ENCODE results near the gene NDUFAF8.

The NDUFAF8 gene

DNA sequence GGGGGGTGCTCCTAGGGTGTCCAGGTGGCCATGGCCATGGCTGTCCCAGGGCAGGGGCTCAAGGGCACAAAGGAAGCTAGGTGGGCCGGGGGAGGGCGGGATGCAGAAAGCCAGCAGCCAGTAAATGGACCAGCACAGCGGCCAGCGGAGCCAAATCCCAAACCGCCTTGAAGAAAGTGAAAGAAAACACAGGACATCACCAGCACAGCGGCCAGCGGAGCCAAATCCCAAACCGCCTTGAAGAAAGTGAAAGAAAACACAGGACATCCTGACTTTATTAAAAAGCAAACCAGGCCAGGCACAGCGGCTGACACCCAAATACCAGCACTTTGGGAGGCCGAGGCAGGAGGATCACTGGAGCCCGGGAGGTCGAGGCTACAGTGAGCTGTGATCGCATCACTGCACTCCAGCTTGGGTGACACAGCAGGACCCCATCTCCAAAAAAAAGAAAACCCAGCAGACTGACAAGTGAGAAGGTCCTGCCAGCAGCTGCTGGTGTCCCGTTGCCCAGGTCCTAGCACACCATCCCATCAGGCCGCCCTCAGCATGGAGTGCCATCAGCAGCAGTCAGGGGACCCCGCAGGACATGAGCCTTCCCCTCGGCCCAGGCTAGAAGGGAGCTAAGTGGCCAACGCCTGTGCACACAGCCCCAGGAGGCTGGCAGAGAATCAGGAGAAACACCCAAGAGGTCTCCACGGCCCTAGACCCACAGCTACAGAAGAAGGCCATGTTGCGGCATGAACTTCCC is 39.0 kb downstream of the NDUFAF8 start:
- no peak for DNase-seq

DNA sequence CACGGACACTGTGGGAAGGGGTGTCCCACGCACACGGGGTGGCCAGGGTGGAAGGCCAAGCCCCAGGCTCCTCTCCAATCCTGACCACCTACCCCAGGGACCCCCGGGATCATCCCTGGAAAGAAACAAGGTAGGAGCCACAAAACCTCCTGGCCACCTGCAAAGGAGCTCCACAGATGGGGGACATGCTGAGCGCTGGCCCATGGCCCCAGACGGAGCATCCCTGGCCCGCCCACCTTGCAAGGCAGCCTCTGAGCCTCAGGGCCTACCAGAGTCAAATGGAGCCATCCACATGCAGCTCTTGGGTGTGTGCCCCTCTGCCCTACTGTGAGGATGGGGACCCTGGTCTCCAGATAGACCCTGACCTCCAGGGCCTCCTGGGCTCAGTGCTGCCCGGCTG is 39.7 kb downstream of the NDUFAF8 start:
- no peak for DNase-seq

DNA sequence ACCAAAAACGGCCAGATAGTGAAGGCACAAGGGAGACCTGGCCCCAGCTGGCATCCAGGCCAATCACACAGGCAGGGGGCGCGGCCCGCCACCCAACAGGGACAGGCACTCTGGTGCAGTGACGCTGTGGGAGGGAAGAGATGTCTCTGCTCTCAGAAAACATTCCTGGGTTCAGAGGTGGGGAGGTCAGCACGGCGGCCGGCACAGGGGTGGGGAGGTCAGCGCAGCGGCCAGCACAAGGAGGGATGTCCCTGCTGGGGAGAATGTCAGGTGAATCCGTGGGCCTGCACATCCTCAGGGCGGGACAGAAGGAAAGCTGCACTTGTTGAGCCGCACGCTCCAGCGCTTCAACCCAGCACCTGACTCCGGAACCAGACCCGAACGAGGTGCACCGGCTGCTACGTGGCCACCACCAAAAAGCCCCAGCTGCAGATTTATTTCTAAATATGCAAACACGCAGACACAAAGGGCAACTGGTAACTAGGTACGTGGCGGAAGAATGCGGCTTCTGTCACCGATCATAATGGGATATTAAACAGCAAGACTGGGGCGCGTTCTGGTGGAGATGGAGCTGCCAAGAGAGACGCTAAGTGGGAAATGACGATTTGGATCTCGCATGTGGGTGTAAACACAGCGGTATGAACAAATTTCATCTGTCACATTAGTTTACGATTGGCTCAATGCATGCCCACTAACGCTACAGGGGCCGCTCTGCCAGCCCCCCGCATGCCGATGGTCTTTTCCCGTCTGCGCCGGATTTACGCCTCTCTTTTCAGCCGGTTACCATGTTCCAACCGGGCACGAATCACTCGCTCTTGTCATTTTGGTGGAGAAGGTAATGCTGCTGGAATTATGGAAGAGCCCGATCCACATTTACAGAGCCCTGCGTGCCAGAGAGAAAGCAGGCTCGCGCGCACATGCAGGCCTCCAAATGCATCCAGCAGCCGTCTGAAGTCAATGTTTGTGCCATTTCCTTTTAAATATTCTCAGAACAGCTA is 40.5 kb downstream of the NDUFAF8 start:
- DNase-seq = no peak

DNA sequence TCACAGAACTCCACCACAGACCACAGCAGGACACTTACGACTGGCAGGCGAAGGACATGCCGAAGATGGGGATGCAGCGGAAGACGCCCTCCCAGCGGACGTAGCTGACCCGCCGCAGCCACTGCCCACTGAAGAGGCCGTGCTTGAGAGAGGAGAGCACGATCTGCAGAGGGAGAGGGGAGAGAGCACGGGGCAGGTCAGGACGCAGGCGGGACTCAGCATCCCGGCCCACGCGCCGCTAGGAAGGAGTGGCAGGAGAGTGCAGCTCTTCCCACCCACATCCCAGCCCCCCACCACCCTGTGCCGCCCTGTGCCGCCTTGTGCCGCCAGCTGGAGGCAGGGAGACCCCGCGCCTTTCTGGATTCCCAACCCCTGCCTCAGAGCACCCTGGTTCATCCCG is 41.5 kb downstream of the NDUFAF8 start:
- no peak for DNase-seq

DNA sequence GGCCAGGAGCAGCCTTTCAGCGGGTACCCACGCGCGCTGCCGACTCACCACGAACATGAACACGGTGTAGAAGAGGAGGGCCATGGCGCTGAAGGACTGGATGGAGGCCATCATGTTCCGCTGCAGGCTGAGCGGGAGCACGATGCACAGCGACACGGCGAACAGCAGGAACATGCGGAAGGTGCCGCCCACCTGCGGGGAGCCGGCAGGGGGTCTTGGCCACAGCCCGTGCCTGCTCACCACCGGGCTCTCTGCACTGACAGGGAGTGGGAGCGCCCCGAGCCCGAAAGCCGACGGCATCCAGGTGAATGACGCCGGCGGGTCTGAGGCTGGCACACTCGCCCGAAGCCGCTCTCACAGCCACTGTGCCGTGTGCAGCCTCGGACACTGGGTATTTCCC is 43.0 kb downstream of the NDUFAF8 start:
- DNase-seq = no peak

DNA sequence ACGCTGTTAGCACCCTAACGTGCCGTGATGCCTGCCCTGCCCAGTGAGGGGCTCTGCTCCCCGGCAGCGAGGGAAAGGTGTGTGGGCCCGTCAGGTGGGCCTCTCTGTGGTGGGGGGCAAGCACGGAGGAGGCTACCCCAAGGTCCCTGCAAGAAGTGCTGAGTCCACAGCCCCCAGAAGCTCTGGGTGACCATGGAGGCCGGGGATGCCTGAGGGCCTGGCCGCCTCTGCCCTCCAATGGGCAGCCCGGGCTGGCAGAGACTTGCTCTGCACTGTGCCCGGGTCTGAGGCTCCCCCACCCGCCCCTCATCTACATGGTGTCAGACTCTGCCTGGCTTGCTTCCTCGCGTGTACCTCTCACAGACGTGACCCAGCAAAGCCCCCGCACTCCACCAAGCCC is 43.8 kb downstream of the NDUFAF8 start:
- no peak for DNase-seq

DNA sequence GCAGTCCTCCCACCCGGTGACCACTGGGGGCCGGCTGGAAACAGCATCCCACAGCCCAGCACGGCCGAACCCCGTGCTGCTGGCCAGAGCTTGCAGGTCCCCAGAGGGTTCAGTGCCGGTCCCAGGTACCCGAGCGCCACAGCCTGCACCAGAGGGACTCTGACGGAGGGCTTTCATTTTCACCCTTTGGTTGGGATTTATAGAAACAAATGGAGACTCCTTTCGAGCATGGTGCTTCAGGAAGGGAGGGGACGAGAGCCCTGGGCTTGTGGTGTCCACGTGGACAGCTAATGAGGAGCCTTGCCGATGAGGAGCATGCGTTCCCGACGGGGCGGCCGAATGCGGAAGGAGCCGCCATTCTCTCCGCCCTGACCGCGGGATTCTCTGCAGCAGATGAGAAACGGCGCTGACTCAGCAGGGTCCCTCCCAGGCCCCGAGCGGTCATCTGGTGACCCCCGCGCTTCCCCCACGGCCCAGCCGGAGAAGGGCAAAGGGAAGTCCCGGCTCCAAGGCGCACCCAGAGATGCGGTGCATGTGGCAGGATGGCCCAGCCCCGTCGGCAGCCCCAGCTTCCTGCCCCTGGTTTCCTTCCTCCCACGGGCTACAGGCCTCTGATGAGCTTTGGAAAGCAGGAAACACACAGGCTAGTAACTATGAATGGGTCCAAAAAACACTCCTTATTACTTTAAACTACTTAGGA is 46.2 kb downstream of the NDUFAF8 start:
- DNase-seq = peak; percentile 61 to 83

DNA sequence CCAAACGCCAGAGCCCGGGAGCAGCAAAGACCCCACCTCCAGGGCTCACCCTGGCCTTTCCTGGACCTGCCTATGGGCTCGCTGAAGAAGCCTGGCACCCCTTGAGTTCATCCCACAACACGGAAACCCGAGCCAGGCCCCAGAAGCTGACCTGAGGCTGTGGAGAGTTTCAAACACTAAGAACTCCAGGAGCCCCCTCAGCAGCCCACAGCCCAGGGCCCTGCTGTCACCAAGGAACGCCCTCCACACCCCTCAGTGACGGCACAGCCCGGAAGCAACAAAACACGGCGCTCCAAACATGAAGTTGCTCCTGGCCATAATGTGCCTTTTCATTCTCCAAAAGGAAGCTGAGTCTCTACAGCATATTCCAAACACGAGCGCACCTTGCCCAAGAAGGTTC is 46.8 kb downstream of the NDUFAF8 start:
- no peak for DNase-seq

DNA sequence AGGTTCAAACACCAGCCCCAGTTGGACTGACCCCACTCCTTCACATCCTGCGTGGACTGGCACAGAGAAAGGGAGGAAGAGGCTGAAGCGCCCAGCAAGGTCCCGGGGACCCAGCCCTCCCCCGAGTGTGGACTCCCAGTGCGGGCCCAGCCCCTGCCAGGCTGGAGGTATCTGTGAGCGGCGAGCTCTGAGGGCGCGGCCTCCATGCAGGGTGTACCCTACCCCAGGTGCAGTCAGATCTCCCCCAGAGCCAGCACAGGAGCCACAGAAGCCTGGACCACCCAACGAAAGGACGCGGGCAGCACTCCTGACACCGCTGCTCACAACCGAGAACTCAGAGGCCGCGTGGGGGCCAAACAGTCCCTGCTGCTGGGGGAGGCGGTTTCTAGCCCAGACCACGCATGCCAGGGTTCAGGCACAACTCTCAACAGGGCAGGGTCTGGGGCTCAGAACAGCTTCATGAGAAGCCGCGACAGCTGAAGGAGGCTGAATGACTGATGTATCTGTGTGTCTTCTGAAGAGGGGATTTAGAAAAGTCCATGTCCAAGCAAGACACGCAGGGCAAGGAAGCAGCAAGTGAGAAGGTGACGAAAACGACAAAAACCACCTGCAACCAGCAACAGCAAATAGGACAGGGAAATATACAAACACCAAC is 47.5 kb downstream of the NDUFAF8 start:
- DNase-seq = no peak

DNA sequence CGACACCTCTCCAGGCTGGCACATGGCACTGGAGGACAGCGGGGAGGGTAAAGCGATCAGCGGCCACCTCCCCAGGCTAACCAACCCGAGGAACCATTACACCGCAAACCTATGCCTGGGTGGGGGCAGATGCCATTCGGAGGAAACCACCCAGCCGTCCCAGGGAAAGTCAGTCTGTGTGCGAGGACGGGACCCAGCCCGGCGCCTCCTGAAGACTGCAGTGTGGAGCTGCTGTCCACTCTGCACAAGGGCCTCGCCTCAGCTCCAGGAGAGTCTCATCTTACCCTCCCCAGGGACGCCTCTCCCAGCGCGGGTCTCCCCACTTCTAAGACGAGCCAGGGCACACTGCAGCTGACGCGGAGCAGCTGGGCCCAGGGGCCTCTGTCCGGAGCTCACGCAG is 48.0 kb downstream of the NDUFAF8 start:
- DNase-seq = no peak

DNA sequence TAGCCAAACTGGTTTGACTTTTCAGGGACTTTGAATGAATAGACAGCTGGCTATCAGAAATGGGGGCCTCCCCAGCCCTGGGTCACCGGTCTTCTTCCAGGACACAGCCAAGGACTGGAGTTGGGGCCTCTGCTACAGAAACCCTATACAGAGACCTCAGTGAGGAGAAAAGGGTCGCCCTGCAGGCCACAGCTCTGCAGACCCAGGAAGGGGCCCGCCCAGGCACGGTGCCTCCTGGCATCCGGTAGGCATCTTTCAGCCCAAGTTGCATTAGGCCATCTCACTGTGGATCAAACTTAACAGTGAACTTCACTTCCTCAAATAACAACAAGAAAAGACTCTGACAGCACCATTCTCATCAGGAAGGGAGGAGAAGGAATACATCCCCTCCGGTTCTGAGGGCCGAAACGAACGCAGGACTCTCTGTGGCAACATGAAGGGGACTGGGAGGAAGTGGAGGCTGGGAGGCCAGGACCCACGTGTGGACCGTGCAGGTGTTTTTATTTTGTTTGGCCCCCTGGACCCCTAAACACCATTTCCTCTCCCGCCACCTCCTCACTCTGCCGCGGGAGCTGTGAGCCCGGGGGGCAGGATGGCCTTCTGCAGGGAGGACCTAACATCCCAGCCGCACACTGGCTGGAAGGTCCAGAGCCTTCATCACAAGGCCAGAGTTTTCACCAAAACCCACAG is 48.8 kb downstream of the NDUFAF8 start:
- no peak for DNase-seq

DNA sequence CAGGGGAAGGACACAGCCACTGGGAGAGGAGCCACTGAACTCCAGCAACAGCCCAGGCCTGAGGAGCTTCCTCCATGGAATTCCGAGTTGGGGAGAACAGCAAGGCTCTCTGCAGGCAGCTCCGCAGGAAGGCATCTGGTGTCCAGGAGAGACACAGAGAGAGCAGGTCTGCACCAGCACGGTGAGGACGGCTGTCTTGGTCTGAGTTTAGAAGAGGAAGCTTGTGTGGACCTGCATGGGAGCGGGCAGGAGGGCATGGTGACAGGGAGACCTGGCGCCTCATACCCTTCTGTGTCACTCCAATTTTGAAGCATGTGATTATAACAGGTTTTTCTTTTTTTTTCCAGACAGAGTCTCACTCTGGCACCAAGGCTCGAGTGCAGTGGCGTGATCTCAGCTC is 49.6 kb downstream of the NDUFAF8 start:
- no peak for DNase-seq

DNA sequence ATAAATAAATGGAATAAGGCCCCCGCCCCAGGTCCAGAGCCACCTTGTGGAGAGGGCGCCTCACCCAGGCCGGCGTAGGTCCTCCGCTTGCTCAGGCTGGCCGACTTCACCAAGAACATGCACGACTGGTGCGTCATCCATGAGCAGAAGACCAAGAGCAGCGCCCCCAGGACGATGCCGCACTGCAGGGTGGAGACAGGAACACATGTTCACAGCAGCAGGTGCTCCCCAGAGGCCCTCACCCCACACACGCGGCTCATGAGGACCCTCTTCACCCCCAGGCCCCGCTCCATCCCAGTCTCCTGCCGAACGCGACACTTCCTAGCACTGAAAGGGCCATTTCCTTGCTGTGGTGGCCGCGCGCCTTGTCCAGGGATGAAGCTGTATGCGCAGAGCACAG is 50.5 kb downstream of the NDUFAF8 start:
- DNase-seq = no peak

DNA sequence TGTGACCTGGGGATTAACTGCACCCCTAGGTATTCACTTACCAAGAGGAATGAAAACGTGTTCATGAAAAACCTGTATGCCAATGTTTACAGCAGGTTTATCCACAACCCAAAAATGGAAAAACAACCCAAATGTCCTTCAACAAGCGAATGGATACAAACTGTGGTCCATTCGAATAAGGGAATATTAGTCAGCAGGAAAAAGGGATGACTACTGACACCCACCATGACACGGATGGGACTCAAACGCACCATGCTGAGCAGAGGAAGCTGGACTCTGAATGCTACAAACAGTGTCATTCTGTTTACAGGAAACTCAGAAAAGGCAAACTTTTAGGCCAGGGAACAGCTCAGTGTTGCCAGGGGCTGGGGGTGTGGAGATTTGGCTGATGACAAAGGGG is 51.1 kb downstream of the NDUFAF8 start:
- DNase-seq = no peak

All from CD4-positive, alpha-beta T cell treated with Interleukin-4 for 1 hour (primary cell).